Caco-2 (cell line): ENCODE data around the gene SH3D19. TPM values are rescaled to one million over a fixed set of nuclear protein-coding genes. Genes with fewer than 3 reads are reported as not detected.

Source experiments
- BruUV-seq: library from RNA; stranded (reverse); fragments of 400-500 nt; replicated peaks from 2 replicates; lab custom pipeline; 2021; lab: Mats Ljungman, UMichigan
- CTCF ChIA-PET: fragments of 300-600 bp; sonication (Branson Sonifier 250); formaldehyde crosslinking; loops from one replicate; lab custom pipeline; 2022; ENCODE audit warnings: antibody characterized with exemption; lab: Charles Lee
- POLR2A ChIA-PET: fragments of 300-600 bp; sonication (Branson Sonifier 250); formaldehyde crosslinking; loops from one replicate; lab custom pipeline; 2022; ENCODE audit warnings: antibody characterized with exemption; lab: Charles Lee
- DNase-seq, 2 experiments: peaks; one replicate each; pipeline versions ENCODE4 v3.0.0 to v3.0.0-alpha.2; 2020 to 2022
- H3K27me3 ChIP-seq: replicated peaks from 2 replicates; pipeline ENCODE4 v1.6.0; 2011; ENCODE audit warnings: low read length; ENCODE audit not compliant: control insufficient read depth, insufficient read depth
- H3K36me3 ChIP-seq: 2 replicates; pipeline ENCODE4 v1.5.1; 2011; ENCODE audit warnings: low read length; ENCODE audit not compliant: control insufficient read depth, insufficient read depth
- H3K4me1 ChIP-seq: fragments of 250-450 bp; sonication (Bioruptor Pico); 2 replicates; pipeline ENCODE4 v1.5.1; 2020; ENCODE audit warnings: mild to moderate bottlenecking
- H3K4me3 ChIP-seq: 2 replicates; pipeline ENCODE4 v1.5.1; 2011; ENCODE audit warnings: low read depth, mild to moderate bottlenecking, control low read depth, low read length
- H3K9me3 ChIP-seq: fragments of 250-450 bp; sonication (Bioruptor Pico); 2 replicates; pipeline ENCODE4 v1.5.1; 2020; ENCODE audit warnings: mild to moderate bottlenecking, moderate library complexity
- H3K27ac Mint-ChIP-seq: one replicate; pipeline ENCODE4 v1.8.0; 2022; ENCODE audit warnings: mixed read lengths; ENCODE audit not compliant: unreplicated experiment
- H3K27me3 Mint-ChIP-seq: one replicate; pipeline ENCODE4 v1.8.0; 2022; ENCODE audit warnings: mixed read lengths; ENCODE audit not compliant: insufficient read depth, unreplicated experiment
- H3K36me3 Mint-ChIP-seq: one replicate; pipeline ENCODE4 v1.8.0; 2022; ENCODE audit warnings: mild to moderate bottlenecking, mixed read lengths; ENCODE audit not compliant: insufficient read depth, unreplicated experiment
- H3K4me1 Mint-ChIP-seq: one replicate; pipeline ENCODE4 v1.8.0; 2022; ENCODE audit warnings: low read depth, mixed read lengths; ENCODE audit not compliant: unreplicated experiment
- H3K4me3 Mint-ChIP-seq: one replicate; pipeline ENCODE4 v1.8.0; 2022; ENCODE audit warnings: mild to moderate bottlenecking, moderate library complexity, mixed read lengths; ENCODE audit not compliant: unreplicated experiment
- H3K9me3 Mint-ChIP-seq: one replicate; pipeline ENCODE4 v1.8.0; 2022; ENCODE audit warnings: mixed read lengths; ENCODE audit not compliant: unreplicated experiment
- CTCF ChIP-seq, 2 experiments: fragments of 200-600 bp in 1 of 2; IDR thresholded peaks; 1 replicate in 1 of 2; 2 replicates in 1 of 2; pipeline versions ENCODE4 v1.5.1 to v1.8.0; 2011 to 2022; ENCODE audit warnings: antibody characterized with exemption in 1 of 2, control low read depth in 1 of 2, inconsistent platforms in 1 of 2, low read depth in 1 of 2, low read length in 1 of 2, mild to moderate bottlenecking in 1 of 2, moderate library complexity in 1 of 2; ENCODE audit not compliant: insufficient read depth in 1 of 2, severe bottlenecking in 1 of 2, unreplicated experiment in 1 of 2
- intact Hi-C: fragments of 100-400 bp; cut with micrococcal nuclease; formaldehyde crosslinking; loops from one replicate; pipeline ENCODE4 v1.10.0; 2022; ENCODE audit not compliant: unreplicated experiment
- total RNA-seq: library from RNA; stranded (reverse); gene quantifications from 2 replicates; pipeline ENCODE4 v1.2.3, GENCODE V29; 2022

SH3D19 gene
- total RNA-seq, 1 experiment from 2014 or later = 57.8 TPM

- ChIA-PET POLR2A (no interaction called here), CTCF (no interaction called here)
- DNase-seq = no peak
- Mint-ChIP-seq H3K4me1 (no peaks in the 10 kb centered on the region), H3K27me3 (no peaks in the 10 kb centered on the region), H3K36me3 (peaks cover 5% of the 10 kb centered on the region), H3K4me3 (no peak overlapping the region), H3K27ac (no peak overlapping the region), H3K9me3 (no peaks in the 10 kb centered on the region)
- Histone ChIP-seq H3K36me3 (no peaks in the 10 kb centered on the region), H3K9me3 (no peaks in the 10 kb centered on the region), H3K4me3 (no peak overlapping the region), H3K27me3 (no peaks in the 10 kb centered on the region), H3K4me1 (peaks cover under 1% of the 10 kb centered on the region; the same call in 1 of the 2 replicates)
- intact Hi-C loops = no loop called here
- no TSS peak for BruUV-seq
- no peak for TF ChIP-seq CTCF (IDR thresholded peaks at IDR 0.05; ENCODE audit: insufficient read depth in 1 of 2, low read depth in 1 of 2, low read length in 1 of 2, severe bottlenecking in 1 of 2, unreplicated experiment in 1 of 2)
Observed at GRCh38 chr4:151197247-151197646, 128.2 kb downstream of the SH3D19 start.

- TF ChIP-seq CTCF (IDR thresholded peaks at IDR 0.05; ENCODE audit: insufficient read depth in 1 of 2, low read depth in 1 of 2, low read length in 1 of 2, severe bottlenecking in 1 of 2, unreplicated experiment in 1 of 2) = no peak
- no TSS peak for BruUV-seq
- CTCF ChIA-PET = no interaction called here
- intact Hi-C loops = no loop called here
- POLR2A ChIA-PET = interaction anchor here (0.6 kb wide), 1 partner anchor 96 kb away, joined by 3 read pairs; no protein-coding TSS in a partner anchor
- Mint-ChIP-seq H3K27me3 (no peaks in the 10 kb centered on the region), H3K4me3 (no peak overlapping the region), H3K4me1 (no peaks in the 10 kb centered on the region), H3K27ac (no peak overlapping the region), H3K36me3 (peaks cover 17% of the 10 kb centered on the region), H3K9me3 (no peaks in the 10 kb centered on the region)
- Histone ChIP-seq H3K4me1 (no peaks in the 10 kb centered on the region), H3K27me3 (no peaks in the 10 kb centered on the region), H3K9me3 (peaks cover 5% of the 10 kb centered on the region), H3K4me3 (no peak overlapping the region), H3K36me3 (no peaks in the 10 kb centered on the region)
- DNase-seq = no peak
Observed at GRCh38 chr4:151195801-151196200, 129.6 kb downstream of the SH3D19 start.

- Histone ChIP-seq H3K9me3 (peaks cover 10% of the 10 kb centered on the region), H3K4me3 (no peak overlapping the region), H3K4me1 (no peaks in the 10 kb centered on the region), H3K27me3 (no peaks in the 10 kb centered on the region), H3K36me3 (no peaks in the 10 kb centered on the region)
- intact Hi-C loops = no loop called here
- Mint-ChIP-seq H3K4me1 (no peaks in the 10 kb centered on the region), H3K9me3 (peaks cover 9% of the 10 kb centered on the region), H3K4me3 (no peak overlapping the region), H3K27me3 (no peaks in the 10 kb centered on the region), H3K36me3 (peaks cover 36% of the 10 kb centered on the region), H3K27ac (no peak overlapping the region)
- ChIA-PET CTCF (no interaction called here), POLR2A (no interaction called here)
- no peak for TF ChIP-seq CTCF (IDR thresholded peaks at IDR 0.05; ENCODE audit: insufficient read depth in 1 of 2, low read depth in 1 of 2, low read length in 1 of 2, severe bottlenecking in 1 of 2, unreplicated experiment in 1 of 2)
- DNase-seq = no peak
- no TSS peak for BruUV-seq
Observed at GRCh38 chr4:151193414-151193813, 132.0 kb downstream of the SH3D19 start.
